ENCODE data around the gene CACNG4. TPM values are rescaled to one million over a fixed set of nuclear protein-coding genes. Genes with fewer than 3 reads are reported as not detected.

The CACNG4 gene
- total and polyA plus RNA-seq, 2 experiments from 2014 or later, result 1.6 to 4.1 TPM

- TF ChIP-seq JUNB (IDR thresholded peaks at IDR 0.05; ENCODE audit: unreplicated experiment), result no peak
- TF ChIP-seq ZNF331 (CRISPR knock-in tag; IDR thresholded peaks at IDR 0.05; ENCODE audit: low read depth), result no peak
- TF ChIP-seq ETS1 (IDR thresholded peaks at IDR 0.05), result no peak
- TF ChIP-seq REST (IDR thresholded peaks at IDR 0.05; ENCODE audit: unreplicated experiment), result no peak
- TF ChIP-seq ZNF114 (CRISPR knock-in tag; IDR thresholded peaks at IDR 0.05), result no peak
- no peak for TF ChIP-seq NANOG (IDR thresholded peaks at IDR 0.05; ENCODE audit: borderline replicate concordance)
Measured at GRCh38 chr17:67050471-67051154, 86.1 kb downstream of the CACNG4 start (continued).

DNA sequence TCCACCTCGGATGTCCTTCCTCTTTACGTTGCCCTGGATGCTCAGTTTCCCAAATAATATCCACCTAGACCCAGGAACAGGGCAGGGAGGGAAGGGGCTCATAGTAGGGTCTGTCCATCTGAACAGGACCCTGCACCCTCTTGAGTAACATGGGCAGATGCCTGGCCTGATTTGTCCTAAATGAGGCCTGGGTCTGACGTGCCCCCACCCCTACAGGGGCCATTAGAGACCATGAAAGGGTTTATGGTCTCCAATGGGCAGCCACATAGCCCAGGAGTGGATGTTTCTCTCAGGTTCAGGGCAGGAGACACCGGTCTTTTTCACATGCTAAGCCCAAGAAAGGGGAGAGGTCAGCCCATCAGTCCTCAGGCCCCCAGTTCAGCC is 86.6 kb downstream of the CACNG4 start:
- Mint-ChIP-seq H3K27me3 (ENCODE audit: insufficient read depth, low read depth, poor library complexity) (peaks cover 5% of the 10 kb centered on the region), H3K36me3 (ENCODE audit: low read depth) (peaks cover 13% of the 10 kb centered on the region; the same call in 2 of the 3 replicates), H3K4me1 (no peaks in the 10 kb centered on the region), H3K27ac (no peak overlapping the region), H3K4me3 (no peak overlapping the region), H3K9me3 (peaks cover 28% of the 10 kb centered on the region)
- H3K27ac ChIP-seq (ENCODE audit: low read depth), result no peak overlapping the region
- ATAC-seq (no peak), DNase-seq (ENCODE audit: low spot score) (no peak)
- H3F3A ChIP-seq (replicated peaks; ENCODE audit: low read depth), result no peaks in the 10 kb centered on the region
- no peaks in the 10 kb centered on the region for H4K20me1 ChIP-seq (replicated peaks; ENCODE audit: insufficient read depth)
- H3K27me3 ChIP-seq (ENCODE audit: insufficient read depth), result no peaks in the 10 kb centered on the region
- H3K36me3 ChIP-seq (ENCODE audit: insufficient read depth), result 0 out of 2 replicates have a peak, but pooled peaks cover 4% of the 10 kb centered on the region
- H3K79me2 ChIP-seq (replicated peaks; ENCODE audit: insufficient read depth), result no peaks in the 10 kb centered on the region
- H3K4me2 ChIP-seq, result no peak overlapping the region
- no peak overlapping the region for H2AFZ ChIP-seq
- no peaks in the 10 kb centered on the region for H3K4me1 ChIP-seq (ENCODE audit: insufficient read depth)
- H3K9me2 ChIP-seq (ENCODE audit: insufficient read depth), result no peaks in the 10 kb centered on the region
- no peak overlapping the region for H3K4me3 ChIP-seq
- TF ChIP-seq ZNF331 (CRISPR knock-in tag; IDR thresholded peaks at IDR 0.05; ENCODE audit: low read depth) (no peak), EZH2phosphoT487 (IDR thresholded peaks at IDR 0.05; ENCODE audit: unreplicated experiment) (no peak), POLR2AphosphoS5 (IDR thresholded peaks at IDR 0.05; ENCODE audit: low read depth) (no peak), CREB1 (CRISPR knock-in tag; IDR thresholded peaks at IDR 0.05; ENCODE audit: low read depth) (no peak), NANOG (IDR thresholded peaks at IDR 0.05; ENCODE audit: borderline replicate concordance) (no peak), STAT1 (IDR thresholded peaks at IDR 0.05; ENCODE audit: unreplicated experiment) (no peak), ETS1 (IDR thresholded peaks at IDR 0.05) (no peak), ZNF114 (CRISPR knock-in tag; IDR thresholded peaks at IDR 0.05) (no peak), EZH2 (IDR thresholded peaks at IDR 0.05; ENCODE audit: low read depth, unreplicated experiment) (no peak)
- TF ChIP-seq, protein P1, sequence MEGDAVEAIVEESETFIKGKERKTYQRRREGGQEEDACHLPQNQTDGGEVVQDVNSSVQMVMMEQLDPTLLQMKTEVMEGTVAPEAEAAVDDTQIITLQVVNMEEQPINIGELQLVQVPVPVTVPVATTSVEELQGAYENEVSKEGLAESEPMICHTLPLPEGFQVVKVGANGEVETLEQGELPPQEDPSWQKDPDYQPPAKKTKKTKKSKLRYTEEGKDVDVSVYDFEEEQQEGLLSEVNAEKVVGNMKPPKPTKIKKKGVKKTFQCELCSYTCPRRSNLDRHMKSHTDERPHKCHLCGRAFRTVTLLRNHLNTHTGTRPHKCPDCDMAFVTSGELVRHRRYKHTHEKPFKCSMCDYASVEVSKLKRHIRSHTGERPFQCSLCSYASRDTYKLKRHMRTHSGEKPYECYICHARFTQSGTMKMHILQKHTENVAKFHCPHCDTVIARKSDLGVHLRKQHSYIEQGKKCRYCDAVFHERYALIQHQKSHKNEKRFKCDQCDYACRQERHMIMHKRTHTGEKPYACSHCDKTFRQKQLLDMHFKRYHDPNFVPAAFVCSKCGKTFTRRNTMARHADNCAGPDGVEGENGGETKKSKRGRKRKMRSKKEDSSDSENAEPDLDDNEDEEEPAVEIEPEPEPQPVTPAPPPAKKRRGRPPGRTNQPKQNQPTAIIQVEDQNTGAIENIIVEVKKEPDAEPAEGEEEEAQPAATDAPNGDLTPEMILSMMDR (conservative IDR thresholded peaks at IDR 0.05; ENCODE audit: low read depth in 2 of 2), result no peak

Measured in GM23338 (cell line).